GM19239 (cell line): ENCODE data around the gene LRRC75A.

ENCODE experiments used
- DNase-seq: peaks from one replicate; pipeline ENCODE4 v3.0.0; 2011; ENCODE audit warnings: low spot score; ENCODE audit not compliant: insufficient read length
- FAIRE-seq: peaks from 2 replicates; lab custom pipeline; 2011; peaks lifted over from hg19 to GRCh38; lab: Jason Lieb, UNC

LRRC75A gene

GRCh38 chr17:16437083-16437482, 54.9 kb downstream of the LRRC75A start:
- FAIRE-seq (no peak), DNase-seq (no peak)

DNA sequence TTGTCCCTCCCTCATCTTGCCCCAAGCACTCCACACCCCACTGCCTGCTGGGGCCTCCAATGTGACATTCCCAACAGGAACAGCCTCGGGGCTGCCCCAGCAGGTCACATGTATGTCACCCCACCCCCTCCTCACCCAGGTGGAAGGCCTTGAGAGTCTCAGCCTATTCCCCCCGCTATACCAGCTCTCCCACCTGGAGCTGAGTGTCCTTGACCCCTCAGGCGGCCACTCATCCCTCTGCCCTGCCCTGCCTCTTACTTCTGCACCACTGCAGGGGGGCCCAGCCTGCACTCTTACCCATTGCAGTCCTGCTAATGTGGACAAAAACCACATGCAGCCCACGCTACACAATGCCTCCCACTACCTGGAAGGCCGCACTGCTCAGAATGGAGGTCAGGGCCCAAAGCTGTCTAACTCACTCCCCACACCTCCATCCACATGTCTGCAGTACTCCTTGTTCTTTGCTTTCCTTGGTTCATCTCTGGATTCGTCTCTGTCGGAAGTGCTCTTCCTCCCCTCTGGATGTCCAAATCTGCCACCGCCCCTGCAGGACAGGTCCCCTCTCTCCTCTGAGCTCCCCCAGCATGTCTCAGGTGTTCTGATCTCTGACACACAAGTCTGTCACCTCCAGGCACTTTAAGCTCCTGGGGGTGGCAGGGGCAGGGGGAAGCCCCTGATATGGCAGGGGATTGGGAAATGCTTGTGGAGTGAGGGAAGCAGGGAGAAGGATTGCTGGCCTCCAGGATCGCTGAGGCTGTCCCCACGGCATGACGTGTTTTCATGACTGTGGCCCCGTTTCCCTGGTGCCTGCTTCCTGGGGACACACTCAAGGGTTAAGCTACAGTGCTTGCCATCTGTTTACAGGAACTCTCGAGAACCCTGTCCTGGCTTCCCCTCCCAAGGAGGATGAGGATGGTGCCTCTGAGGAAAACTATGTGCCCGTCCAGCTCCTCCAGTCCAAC, 55.8 kb downstream of the LRRC75A start:
- no peak for DNase-seq
- no peak for FAIRE-seq

DNA sequence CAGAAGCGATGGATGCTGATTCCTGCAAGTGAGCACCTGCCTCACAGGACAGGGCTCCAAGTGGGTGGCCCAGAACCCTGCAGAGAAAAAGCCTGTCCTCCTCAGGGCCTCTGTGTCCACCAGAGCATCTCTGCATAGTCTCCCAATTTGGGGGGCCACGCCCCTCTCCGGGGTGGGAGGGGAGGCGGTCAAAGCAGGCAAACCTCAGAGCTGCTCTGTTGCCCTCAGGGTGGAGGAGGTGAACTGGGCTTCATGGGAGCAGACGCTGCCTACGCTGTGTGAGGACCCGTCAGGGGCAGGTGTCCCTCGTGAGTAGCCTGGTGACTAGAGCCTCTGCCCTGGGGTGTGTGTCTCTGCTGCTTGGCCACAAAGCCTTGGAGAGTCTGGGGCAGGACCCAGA, 57.3 kb downstream of the LRRC75A start:
- DNase-seq (no peak), FAIRE-seq (no peak)

GRCh38 chr17:16433514-16433913, 58.5 kb downstream of the LRRC75A start:
- DNase-seq (no peak), FAIRE-seq (no peak)

GRCh38 chr17:16432017-16432416, 60.0 kb downstream of the LRRC75A start:
- no peak for FAIRE-seq
- DNase-seq, result no peak

GRCh38 chr17:16430650-16431049, 61.3 kb downstream of the LRRC75A start:
- DNase-seq (no peak), FAIRE-seq (no peak)

GRCh38 chr17:16429083-16429482, 62.9 kb downstream of the LRRC75A start:
- FAIRE-seq (no peak), DNase-seq (no peak)

DNA sequence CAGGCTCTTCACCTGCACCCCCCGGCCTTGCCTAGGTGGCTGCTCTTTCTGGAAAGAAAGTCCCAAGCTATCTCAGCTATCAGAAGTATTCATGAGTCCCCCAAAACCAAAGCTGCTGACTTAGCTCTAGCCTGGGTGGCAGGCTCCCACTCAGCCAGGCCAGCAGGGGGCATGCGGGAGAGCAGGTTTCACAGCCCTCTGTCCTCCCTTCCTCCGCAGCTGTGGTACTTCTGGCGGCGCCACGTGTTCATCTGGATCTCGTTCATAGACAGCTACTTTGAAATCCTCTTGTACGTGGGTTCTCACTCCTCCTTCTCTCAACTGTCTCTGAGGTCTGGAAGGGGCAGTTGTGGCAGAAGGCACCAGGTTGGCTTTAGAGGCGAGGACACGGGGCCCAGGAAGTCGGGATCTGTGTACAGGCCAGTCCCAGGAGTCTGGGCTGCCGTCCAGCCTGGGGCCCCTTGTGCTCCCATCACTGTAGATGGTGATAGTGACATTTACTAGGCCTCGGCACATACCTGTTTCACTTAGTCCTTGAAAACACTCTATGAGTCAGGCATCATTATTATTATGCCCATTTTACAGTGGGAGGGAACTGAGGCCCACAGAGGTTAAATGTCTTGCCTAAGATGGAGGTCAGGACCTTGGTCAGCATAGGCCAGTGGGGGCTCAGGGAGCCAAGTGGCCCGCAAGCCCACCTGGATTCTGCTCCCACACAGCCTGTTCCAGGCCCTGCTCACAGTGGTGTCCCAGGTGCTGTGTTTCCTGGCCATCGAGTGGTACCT, 63.7 kb downstream of the LRRC75A start:
- FAIRE-seq (peak; percentile 14), DNase-seq (no peak)

DNA sequence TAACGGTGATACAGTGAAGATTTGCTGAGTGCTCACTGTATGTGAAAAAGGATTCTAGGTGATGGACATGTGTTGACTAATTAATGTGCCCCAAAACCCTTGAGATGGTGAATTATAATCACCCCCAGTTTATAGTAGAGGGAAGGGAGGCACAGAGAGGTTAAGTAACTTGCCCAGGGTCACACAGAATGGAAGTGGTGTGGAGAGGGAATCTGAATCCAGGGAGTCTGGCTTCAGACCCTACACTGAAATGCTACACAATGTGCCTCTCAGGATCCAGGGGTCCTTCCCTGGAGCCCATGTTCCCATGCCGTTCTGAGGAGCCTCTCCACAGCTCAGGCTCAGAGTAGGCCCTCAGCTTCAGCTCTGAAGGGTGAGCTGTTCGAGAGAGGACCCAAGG, 65.0 kb downstream of the LRRC75A start:
- FAIRE-seq, result no peak

GRCh38 chr17:16425698-16426659, 66.0 kb downstream of the LRRC75A start:
- FAIRE-seq (no peak), DNase-seq (no peak)

More for the DNA sequence above, 65.0 kb downstream of the LRRC75A start:
- no peak for DNase-seq

DNA sequence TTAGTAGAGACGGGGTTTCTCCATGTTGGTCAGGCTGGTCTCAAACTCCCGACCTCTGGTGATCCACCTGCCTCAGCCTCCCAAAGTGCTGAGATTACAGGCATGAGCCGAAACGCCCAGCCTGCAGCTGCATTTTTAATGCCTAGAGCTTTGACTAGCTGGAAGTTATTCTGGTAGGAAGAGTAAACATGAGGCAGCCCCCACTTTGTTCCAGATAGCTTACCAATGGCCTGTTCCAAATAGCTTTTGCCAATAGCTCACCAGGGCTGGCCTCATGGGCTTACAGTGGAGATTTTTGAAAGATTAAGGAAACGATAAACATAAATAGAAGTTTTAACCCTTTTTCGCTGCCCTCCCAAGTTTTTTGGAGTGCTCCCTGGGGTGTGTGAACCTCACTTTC, 66.8 kb downstream of the LRRC75A start:
- FAIRE-seq (no peak), DNase-seq (no peak)

- no peak for DNase-seq
- FAIRE-seq, result no peak
These were observed 68.6 kb downstream of the LRRC75A start for GRCh38 chr17:16423226-16423872.

DNA sequence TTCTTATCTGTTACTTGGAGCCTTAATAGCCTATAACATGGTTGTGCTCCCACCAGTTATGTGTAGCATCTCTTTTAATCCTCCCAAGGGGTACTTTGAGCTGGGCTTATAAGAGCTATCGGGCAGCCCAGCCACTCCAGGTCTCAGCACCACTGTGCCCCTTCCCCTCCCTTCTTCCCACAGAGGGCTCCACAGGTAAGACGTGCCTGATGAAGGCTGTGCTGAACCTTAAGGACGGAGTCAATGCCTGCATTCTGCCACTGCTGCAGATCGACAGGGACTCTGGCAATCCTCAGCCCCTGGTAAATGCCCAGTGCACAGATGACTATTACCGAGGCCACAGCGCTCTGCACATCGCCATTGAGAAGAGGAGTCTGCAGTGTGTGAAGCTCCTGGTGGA, 69.6 kb downstream of the LRRC75A start:
- FAIRE-seq (no peak), DNase-seq (no peak)

GRCh38 chr17:16419929-16420271, 72.1 kb downstream of the LRRC75A start:
- FAIRE-seq (peak; percentile 48), DNase-seq (no peak)

DNA sequence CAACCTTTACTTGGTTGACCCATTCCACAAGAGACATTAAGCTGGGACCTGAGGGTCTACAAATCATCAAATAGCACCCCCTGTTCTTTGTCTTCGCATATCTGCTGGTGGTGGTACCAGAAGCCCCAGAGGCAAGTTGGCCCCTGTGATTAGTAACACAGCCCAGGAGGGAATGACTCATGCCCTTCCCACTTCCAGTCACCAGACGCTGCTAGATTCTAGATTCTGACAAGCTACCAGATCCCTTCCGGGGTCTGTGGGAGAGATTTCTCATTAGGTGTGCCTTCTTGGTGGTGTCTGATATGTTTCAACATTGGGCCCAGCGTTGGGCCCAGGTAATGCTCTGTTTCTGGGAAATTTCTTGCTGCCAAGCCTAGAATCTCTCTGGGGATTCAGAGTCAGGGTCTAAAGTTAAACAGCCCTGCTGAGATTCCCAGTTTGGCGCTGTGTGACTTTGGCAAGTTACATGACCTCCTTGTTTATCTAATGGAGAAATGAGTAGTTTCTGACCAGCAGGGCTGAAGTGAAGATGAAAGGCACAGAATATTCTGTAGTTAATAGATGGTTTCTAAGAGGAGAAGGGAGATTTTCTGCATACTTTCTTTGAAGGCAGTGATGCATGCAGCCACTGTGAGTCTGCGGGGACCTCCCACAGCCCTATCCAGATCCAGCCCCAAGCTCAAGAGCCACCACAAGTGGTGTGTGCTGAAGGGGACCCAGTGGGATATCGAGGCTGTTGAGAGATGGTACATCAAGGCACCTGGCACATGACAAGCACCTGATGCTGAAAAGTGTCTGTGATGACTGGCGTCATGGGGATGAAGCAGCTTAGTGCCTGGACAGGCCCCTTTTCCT, 72.7 kb downstream of the LRRC75A start:
- peak; percentile 90 for FAIRE-seq
- no peak for DNase-seq

GRCh38 chr17:16418685-16419068, 73.3 kb downstream of the LRRC75A start:
- DNase-seq (no peak), FAIRE-seq (peak; percentile 57)

GRCh38 chr17:16417896-16418684, 73.9 kb downstream of the LRRC75A start:
- FAIRE-seq (peak; percentile 47), DNase-seq (no peak)

DNA sequence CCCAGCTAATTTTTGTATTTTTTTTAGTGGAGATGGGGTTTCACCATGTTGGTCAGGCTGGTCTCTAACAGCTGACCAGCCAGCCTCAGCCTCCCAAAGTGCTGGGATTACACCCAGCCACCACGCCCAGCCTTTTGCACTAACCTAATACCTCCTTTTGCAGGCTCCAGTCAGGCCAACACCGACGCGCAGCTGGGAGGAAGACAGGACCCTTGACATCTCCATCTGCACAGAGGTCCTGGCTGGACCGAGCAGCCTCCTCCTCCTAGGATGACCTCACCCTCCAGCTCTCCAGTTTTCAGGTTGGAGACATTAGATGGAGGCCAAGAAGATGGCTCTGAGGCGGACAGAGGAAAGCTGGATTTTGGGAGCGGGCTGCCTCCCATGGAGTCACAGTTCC, 74.6 kb downstream of the LRRC75A start:
- no peak for DNase-seq

More for the DNA sequence above, 74.6 kb downstream of the LRRC75A start:
- FAIRE-seq, result no peak
